Natural killer cell (primary cell): ENCODE results near the gene BPIFB1. TPM values are rescaled to one million over a fixed set of nuclear protein-coding genes. Genes with fewer than 3 reads are reported as not detected.

ENCODE experiments used
- ATAC-seq, 3 donors: fragments of 150-1000 bp in 2 of 3; fragments of 200-7000 bp in 1 of 3; cut with Tn5 transposase; 1 replicate in 1 of 3; 2 replicates in 2 of 3; pipeline ENCODE4 v1.10.0; 2021; ENCODE audit warnings: mild to moderate bottlenecking in 2 of 3, moderate library complexity in 2 of 3
- DNase-seq, 2 donors: peaks; one replicate each; pipeline versions ENCODE4 v3.0.0 to v3.0.0-alpha.2; 2013 to 2021; ENCODE audit warnings: mixed read lengths in 1 of 2
- H3K27ac ChIP-seq: one replicate; pipeline ENCODE4 v1.5.1; 2013; ENCODE audit warnings: mild to moderate bottlenecking, low read length
- H3K27me3 ChIP-seq: one replicate; pipeline ENCODE4 v1.6.1; 2013; ENCODE audit warnings: low read length; ENCODE audit not compliant: control insufficient read depth, insufficient read depth
- H3K36me3 ChIP-seq: one replicate; pipeline ENCODE4 v1.6.1; 2013; ENCODE audit warnings: low read length; ENCODE audit not compliant: control insufficient read depth, insufficient read depth
- H3K4me1 ChIP-seq: one replicate; pipeline ENCODE4 v1.6.1; 2013; ENCODE audit warnings: low read length; ENCODE audit not compliant: control insufficient read depth, insufficient read depth
- H3K4me3 ChIP-seq: one replicate; pipeline ENCODE4 v1.5.1; 2013; ENCODE audit warnings: low read length
- H3K9me3 ChIP-seq: one replicate; pipeline ENCODE4 v1.6.1; 2013; ENCODE audit warnings: low read length; ENCODE audit not compliant: control insufficient read depth, insufficient read depth
- H3K27ac Mint-ChIP-seq, 2 donors: one replicate each; pipeline ENCODE4 v1.8.0; 2022; ENCODE audit warnings: mild to moderate bottlenecking in 2 of 2, mixed read lengths in 2 of 2, moderate library complexity in 1 of 2
- H3K27me3 Mint-ChIP-seq, 2 donors: one replicate each; pipeline ENCODE4 v1.8.0; 2022; ENCODE audit warnings: low read depth in 2 of 2, mixed read lengths in 2 of 2
- H3K36me3 Mint-ChIP-seq: one replicate; pipeline ENCODE4 v1.8.0; 2022; ENCODE audit warnings: mixed read lengths
- H3K4me1 Mint-ChIP-seq, 2 donors: one replicate each; pipeline ENCODE4 v1.8.0; 2022; ENCODE audit warnings: mixed read lengths in 2 of 2
- H3K4me3 Mint-ChIP-seq: one replicate; pipeline ENCODE4 v1.8.0; 2022; ENCODE audit warnings: mild to moderate bottlenecking, moderate library complexity, mixed read lengths
- H3K9me3 Mint-ChIP-seq, 2 donors: one replicate each; pipeline ENCODE4 v1.8.0; 2022; ENCODE audit warnings: mixed read lengths in 2 of 2
- WGBS: methylation state at CpG from one replicate; pipeline ENCODE4 v1.1.7; 2013; ENCODE audit warnings: missing lambda C conversion rate; ENCODE audit not compliant: insufficient coverage; 5-methylcytosine and 5-hydroxymethylcytosine counted together
- intact Hi-C: fragments of 100-400 bp; cut with micrococcal nuclease; formaldehyde crosslinking; loops from one replicate; pipeline ENCODE4 v1.14.2; 2022
- total RNA-seq, 4 donors: library from RNA; stranded (reverse); fragments of 120-200 nt in 1 of 4; gene quantifications; one replicate each; pipeline versions ENCODE4 v1.2.3 to v1.2.4, GENCODE V29; 2013 to 2022
- TF ChIP-seq, protein P1 (sequence below): fragments of 200-600 bp; IDR thresholded peaks from one replicate; pipeline ENCODE4 v1.8.0; 2022; ENCODE audit warnings: antibody characterized with exemption

Gene BPIFB1
- total RNA-seq, 3 donors from 2014 or later (not counting 1 experiment from before 2014, with no cell fraction given): not detected

DNA sequence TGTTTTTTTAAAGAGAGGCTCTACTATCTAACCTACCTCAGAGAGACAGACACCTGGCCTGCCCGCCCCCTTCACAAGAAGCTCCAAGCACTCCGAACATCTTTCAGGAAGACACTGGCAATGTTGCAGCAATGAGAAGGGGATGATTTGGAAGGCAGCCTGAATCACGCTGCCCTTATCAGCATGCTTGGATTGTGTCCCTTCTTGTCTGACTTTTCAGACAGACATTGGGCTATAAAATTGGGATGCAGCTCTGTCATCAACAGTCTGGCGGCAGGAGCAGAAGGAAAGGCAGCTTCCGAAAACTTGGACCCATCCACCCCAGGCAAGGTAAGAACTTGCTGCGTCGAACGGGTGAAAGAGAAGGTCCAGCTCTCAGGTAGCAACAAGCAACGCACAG is 62.3 kb downstream of the BPIFB1 start:
- no peak overlapping the region for H3K4me3 Mint-ChIP-seq
- no peak for ATAC-seq
- WGBS: 86% methylated on average over 9 of the region's 9 CpGs
- H3K27me3 Mint-ChIP-seq: no peaks in the 10 kb centered on the region
- peaks cover 8 to 9% of the 10 kb centered on the region in 2 donors for H3K4me1 Mint-ChIP-seq
- intact Hi-C loops: no loop called here
- Histone ChIP-seq H3K4me3 (no peak overlapping the region), H3K4me1 (peaks cover 4% of the 10 kb centered on the region), H3K27me3 (no peaks in the 10 kb centered on the region), H3K27ac (no peak overlapping the region), H3K9me3 (no peaks in the 10 kb centered on the region), H3K36me3 (peaks cover 8% of the 10 kb centered on the region)
- no peak overlapping the region for H3K27ac Mint-ChIP-seq
- H3K36me3 Mint-ChIP-seq: no peaks in the 10 kb centered on the region
- H3K9me3 Mint-ChIP-seq: no peaks in the 10 kb centered on the region
- DNase-seq: no peak
- TF ChIP-seq, protein P1, sequence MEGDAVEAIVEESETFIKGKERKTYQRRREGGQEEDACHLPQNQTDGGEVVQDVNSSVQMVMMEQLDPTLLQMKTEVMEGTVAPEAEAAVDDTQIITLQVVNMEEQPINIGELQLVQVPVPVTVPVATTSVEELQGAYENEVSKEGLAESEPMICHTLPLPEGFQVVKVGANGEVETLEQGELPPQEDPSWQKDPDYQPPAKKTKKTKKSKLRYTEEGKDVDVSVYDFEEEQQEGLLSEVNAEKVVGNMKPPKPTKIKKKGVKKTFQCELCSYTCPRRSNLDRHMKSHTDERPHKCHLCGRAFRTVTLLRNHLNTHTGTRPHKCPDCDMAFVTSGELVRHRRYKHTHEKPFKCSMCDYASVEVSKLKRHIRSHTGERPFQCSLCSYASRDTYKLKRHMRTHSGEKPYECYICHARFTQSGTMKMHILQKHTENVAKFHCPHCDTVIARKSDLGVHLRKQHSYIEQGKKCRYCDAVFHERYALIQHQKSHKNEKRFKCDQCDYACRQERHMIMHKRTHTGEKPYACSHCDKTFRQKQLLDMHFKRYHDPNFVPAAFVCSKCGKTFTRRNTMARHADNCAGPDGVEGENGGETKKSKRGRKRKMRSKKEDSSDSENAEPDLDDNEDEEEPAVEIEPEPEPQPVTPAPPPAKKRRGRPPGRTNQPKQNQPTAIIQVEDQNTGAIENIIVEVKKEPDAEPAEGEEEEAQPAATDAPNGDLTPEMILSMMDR: no peak

DNA sequence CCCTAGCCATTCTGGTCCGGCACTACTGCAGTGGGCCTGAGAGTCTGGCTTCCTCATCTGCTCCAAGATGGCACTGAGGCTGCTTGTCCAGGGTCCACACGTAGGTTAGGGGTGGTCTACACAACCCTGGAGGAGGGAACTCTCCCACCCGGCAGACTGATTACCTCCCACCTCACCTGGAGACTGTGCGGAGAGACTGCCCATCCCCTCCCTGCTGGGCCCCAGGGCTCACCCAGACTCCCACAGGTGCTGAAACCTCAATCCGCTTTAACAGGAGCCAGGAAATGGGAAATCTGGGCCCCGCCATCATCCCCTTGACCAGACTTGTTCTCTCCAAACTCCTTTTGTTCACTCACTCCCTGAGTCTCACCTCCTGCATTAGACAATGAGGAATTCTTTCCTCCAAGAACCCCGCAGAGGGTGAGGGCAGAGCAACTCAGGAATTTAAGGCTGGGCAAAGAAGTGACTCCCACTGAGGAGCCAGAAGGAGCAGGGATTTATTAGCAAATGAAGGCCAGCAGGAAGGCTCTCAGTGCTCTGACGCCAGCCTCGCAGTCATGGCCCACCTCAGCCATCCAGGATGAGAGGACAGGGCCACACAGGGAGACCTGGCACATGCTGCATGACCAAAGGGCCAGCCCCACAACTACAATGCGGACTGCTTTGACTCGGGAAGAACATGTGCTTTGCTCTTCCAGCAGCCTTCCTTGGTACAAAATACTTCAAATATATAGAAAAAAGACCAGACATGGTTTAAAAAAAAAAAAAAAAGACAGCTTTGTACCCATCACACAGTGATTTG is 65.3 kb downstream of the BPIFB1 start:
- no peak for DNase-seq
- WGBS: 95% methylated on average over 11 of the region's 11 CpGs
- no peaks in the 10 kb centered on the region for H3K27me3 ChIP-seq
- no peak overlapping the region for H3K27ac ChIP-seq
- H3K9me3 ChIP-seq: no peaks in the 10 kb centered on the region
- H3K27me3 Mint-ChIP-seq: no peaks in the 10 kb centered on the region
- H3K4me3 ChIP-seq: no peak overlapping the region
- H3K9me3 Mint-ChIP-seq: no peaks in the 10 kb centered on the region
- peaks cover 10% of the 10 kb centered on the region for H3K36me3 ChIP-seq
- TF ChIP-seq, protein P1: no peak
- H3K4me3 Mint-ChIP-seq: no peak overlapping the region
- no peak for ATAC-seq
- H3K27ac Mint-ChIP-seq: peak overlapping the region; percentile 36 to 83
- peaks cover 14% of the 10 kb centered on the region for H3K4me1 ChIP-seq
- intact Hi-C loops: no loop called here
- peaks cover 9% of the 10 kb centered on the region in 2 donors for H3K4me1 Mint-ChIP-seq
- H3K36me3 Mint-ChIP-seq: no peaks in the 10 kb centered on the region

- TF ChIP-seq, protein P1: no peak
- 96% methylated on average over 8 of the region's 8 CpGs for WGBS
- Histone ChIP-seq H3K4me1 (peaks cover 14% of the 10 kb centered on the region), H3K27ac (no peak overlapping the region), H3K27me3 (no peaks in the 10 kb centered on the region), H3K9me3 (no peaks in the 10 kb centered on the region), H3K36me3 (peaks cover 16% of the 10 kb centered on the region), H3K4me3 (no peak overlapping the region)
- H3K4me1 Mint-ChIP-seq: peaks cover 9% of the 10 kb centered on the region in 2 donors
- peak overlapping the region; percentile 83 to 85 for H3K27ac Mint-ChIP-seq
- DNase-seq (no peak), ATAC-seq (no peak)
- H3K9me3 Mint-ChIP-seq: no peaks in the 10 kb centered on the region
- H3K4me3 Mint-ChIP-seq: peak overlapping the region; percentile 75
- intact Hi-C loops: no loop called here
- no peaks in the 10 kb centered on the region for H3K27me3 Mint-ChIP-seq
- H3K36me3 Mint-ChIP-seq: no peaks in the 10 kb centered on the region
These were observed 66.5 kb downstream of the BPIFB1 start for GRCh38 chr20:33349493-33349892.
